Small intestine (tissue), 7 donors: ENCODE data around the gene MROH9. TPM values are rescaled to one million over a fixed set of nuclear protein-coding genes. Genes with fewer than 3 reads are reported as not detected.

Experiments
- DNase-seq, 2 donors: peaks; one replicate each; pipeline versions ENCODE4 v3.0.0 to v3.0.0-alpha.2; 2013
- FAIRE-seq: peaks from 2 replicates; lab custom pipeline; 2012; peaks lifted over from hg19 to GRCh38; lab: Jason Lieb, UNC
- H3K27ac ChIP-seq, 3 donors: one replicate each; pipeline ENCODE4 v1.5.1; 2013; ENCODE audit warnings: low read length in 2 of 3, mild to moderate bottlenecking in 2 of 3, control low read depth in 1 of 3, inconsistent platforms in 1 of 3, low read depth in 1 of 3, moderate library complexity in 1 of 3
- H3K27me3 ChIP-seq, 3 donors: one replicate each; pipeline ENCODE4 v1.6.1; 2013; ENCODE audit warnings: low read length in 3 of 3, inconsistent platforms in 1 of 3; ENCODE audit not compliant: control insufficient read depth in 3 of 3, insufficient read depth in 3 of 3
- H3K36me3 ChIP-seq, 3 donors: one replicate each; pipeline ENCODE4 v1.6.1; 2013; ENCODE audit warnings: low read length in 3 of 3, inconsistent platforms in 1 of 3, low read depth in 1 of 3, mild to moderate bottlenecking in 1 of 3, moderate library complexity in 1 of 3; ENCODE audit not compliant: control insufficient read depth in 3 of 3, insufficient read depth in 2 of 3
- H3K4me1 ChIP-seq, 3 donors: one replicate each; pipeline ENCODE4 v1.6.1; 2013; ENCODE audit warnings: low read length in 2 of 3, inconsistent platforms in 1 of 3, low read depth in 1 of 3, mild to moderate bottlenecking in 1 of 3, moderate library complexity in 1 of 3; ENCODE audit not compliant: control insufficient read depth in 3 of 3, insufficient read depth in 2 of 3
- H3K4me3 ChIP-seq, 3 donors: one replicate each; pipeline ENCODE4 v1.5.1; 2013; ENCODE audit warnings: low read length in 3 of 3, control low read depth in 1 of 3, inconsistent platforms in 1 of 3, low read depth in 1 of 3, mild to moderate bottlenecking in 1 of 3, moderate library complexity in 1 of 3
- H3K9me3 ChIP-seq, 2 donors: one replicate each; pipeline ENCODE4 v1.6.1; 2013; ENCODE audit warnings: low read depth in 1 of 2, low read length in 1 of 2; ENCODE audit not compliant: control insufficient read depth in 2 of 2, insufficient read depth in 1 of 2
- WGBS, 3 donors: extraction: QIAGEN DNeasy Blood & Tissue Kit; methylation state at CpG; one replicate each; pipeline ENCODE4 v1.1.7; 2013; 5-methylcytosine and 5-hydroxymethylcytosine counted together
- polyA plus RNA-seq, 4 donors: library from polyadenylated mRNA; stranded (reverse) in 3 of 4; unstranded in 1 of 4; fragments of 200-250 nt in 3 of 4; fragments of 120-200 nt in 1 of 4; gene quantifications; one replicate each; pipeline versions ENCODE4 v1.2.1 to v1.2.3, GENCODE V29; 2013
- donor health status: healthy with polysubstance abuse.
- donor health status: control.
- donor health status: control.
- donor health status: Bipolar disorder and iron deficiency.
- donor health status: healthy.

MROH9 gene
- polyA plus RNA-seq, 4 donors, result 0.01 TPM; not detected in 3

DNA sequence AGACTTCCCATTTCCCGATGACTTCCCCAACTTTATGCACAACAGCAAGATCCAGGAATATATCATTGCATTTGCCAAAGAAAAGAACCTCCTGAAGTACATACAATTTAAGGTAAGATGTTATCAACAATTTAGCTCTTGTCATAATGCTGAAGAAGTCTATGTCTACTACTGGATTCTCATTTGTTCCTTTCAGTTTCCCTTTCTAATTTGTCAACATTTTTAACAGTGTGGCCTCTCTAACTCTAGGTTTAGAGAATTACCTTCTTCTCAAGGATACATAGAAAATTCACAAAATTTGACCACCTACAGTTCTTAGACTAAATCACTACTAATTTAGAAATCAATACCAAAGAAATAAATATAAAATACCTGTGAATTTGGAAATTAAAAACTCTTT, 168.5 kb downstream of the MROH9 start:
- Histone ChIP-seq H3K27me3 (no peaks in the 10 kb centered on the region), H3K36me3 (no peaks in the 10 kb centered on the region), H3K27ac (no peak overlapping the region), H3K4me1 (no peaks in the 10 kb centered on the region), H3K4me3 (no peak overlapping the region), H3K9me3 (no peaks in the 10 kb centered on the region)
- FAIRE-seq, result no peak
- WGBS, 3 donors, result 96% methylated on average over 1 of the region's 1 CpG
- no peak for DNase-seq

DNA sequence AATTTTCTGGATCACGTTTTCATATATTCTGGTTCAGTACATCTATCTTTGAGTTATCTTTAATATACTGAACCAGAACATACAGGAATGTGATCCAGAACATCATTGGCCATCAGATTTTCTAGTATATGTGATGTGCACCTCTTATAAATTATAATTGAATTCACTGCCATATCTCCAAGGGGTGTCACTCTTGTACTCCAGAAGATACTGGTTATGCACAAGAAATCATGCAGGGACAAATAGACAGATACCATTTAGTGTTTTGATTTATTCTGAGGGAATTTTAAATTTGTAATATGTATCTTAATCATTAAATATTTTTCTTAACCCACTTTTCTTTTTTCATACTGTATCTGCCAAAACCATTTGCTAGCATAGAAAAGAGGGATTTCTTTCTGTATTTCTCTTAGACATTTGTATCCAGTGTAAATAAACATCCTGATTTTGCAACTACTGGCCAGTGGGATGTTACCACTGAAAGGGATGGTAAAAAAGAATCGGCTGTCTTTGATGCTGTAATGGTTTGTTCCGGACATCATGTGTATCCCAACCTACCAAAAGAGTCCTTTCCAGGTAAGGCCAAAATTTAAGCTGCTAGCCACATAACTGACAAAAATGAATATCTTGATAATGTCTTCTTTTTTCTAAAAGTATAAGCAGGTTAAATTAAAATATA, 172.1 kb downstream of the MROH9 start:
- Histone ChIP-seq H3K4me1 (no peaks in the 10 kb centered on the region), H3K36me3 (no peaks in the 10 kb centered on the region), H3K4me3 (no peak overlapping the region), H3K9me3 (no peaks in the 10 kb centered on the region), H3K27ac (no peak overlapping the region), H3K27me3 (no peaks in the 10 kb centered on the region)
- no peak for DNase-seq
- WGBS, 3 donors, result 57 to 83% (median 60%) methylated on average over 3 of the region's 3 CpGs
- FAIRE-seq, result no peak

DNA sequence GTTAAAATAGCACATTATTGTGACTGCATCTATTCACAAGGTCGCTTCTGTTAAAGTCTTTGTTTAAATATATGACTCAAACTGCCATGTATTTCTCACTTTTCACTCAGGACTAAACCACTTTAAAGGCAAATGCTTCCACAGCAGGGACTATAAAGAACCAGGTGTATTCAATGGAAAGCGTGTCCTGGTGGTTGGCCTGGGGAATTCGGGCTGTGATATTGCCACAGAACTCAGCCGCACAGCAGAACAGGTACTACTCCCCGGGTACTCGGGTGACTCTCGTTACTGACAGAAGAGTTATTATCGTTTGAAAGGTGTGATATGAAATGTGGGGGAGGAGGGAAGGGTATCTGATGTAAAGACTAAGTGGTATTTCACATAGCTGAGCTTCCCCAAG, 172.6 kb downstream of the MROH9 start:
- H3K36me3 ChIP-seq, result no peaks in the 10 kb centered on the region
- FAIRE-seq (no peak), DNase-seq (no peak)
- H3K4me1 ChIP-seq, result no peaks in the 10 kb centered on the region
- H3K4me3 ChIP-seq, result no peak overlapping the region
- no peaks in the 10 kb centered on the region for H3K27me3 ChIP-seq
- H3K27ac ChIP-seq, result no peak overlapping the region
- H3K9me3 ChIP-seq, result no peaks in the 10 kb centered on the region
- 84 to 91% (median 87%) methylated on average over 8 of the region's 8 CpGs for WGBS, 3 donors

DNA sequence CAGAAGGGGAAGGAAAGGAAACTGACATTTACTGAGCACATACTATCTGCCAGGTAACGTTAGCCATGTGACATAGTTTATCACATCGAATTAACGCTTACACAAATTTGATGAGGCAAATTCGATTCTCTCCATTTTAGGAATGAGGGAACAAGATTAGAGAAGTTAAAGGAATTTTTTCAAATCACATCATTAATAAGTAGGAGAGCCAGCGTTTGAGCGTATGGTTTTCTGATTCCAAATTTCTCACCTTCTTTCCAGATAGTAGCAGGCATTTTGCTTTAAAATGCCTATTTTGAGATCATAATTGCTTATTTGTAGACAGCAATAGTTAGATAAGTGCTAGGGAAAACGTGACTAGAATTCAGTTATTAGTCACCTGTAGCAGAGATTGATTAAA, 174.6 kb downstream of the MROH9 start:
- WGBS, 3 donors, result 80 to 89% (median 84%) methylated on average over 7 of the region's 7 CpGs
- H3K27me3 ChIP-seq, result no peaks in the 10 kb centered on the region
- FAIRE-seq (no peak), DNase-seq (no peak)
- H3K27ac ChIP-seq, result no peak overlapping the region
- H3K9me3 ChIP-seq, result no peaks in the 10 kb centered on the region
- H3K4me1 ChIP-seq, result no peaks in the 10 kb centered on the region
- H3K4me3 ChIP-seq, result no peak overlapping the region
- H3K36me3 ChIP-seq, result no peaks in the 10 kb centered on the region

DNA sequence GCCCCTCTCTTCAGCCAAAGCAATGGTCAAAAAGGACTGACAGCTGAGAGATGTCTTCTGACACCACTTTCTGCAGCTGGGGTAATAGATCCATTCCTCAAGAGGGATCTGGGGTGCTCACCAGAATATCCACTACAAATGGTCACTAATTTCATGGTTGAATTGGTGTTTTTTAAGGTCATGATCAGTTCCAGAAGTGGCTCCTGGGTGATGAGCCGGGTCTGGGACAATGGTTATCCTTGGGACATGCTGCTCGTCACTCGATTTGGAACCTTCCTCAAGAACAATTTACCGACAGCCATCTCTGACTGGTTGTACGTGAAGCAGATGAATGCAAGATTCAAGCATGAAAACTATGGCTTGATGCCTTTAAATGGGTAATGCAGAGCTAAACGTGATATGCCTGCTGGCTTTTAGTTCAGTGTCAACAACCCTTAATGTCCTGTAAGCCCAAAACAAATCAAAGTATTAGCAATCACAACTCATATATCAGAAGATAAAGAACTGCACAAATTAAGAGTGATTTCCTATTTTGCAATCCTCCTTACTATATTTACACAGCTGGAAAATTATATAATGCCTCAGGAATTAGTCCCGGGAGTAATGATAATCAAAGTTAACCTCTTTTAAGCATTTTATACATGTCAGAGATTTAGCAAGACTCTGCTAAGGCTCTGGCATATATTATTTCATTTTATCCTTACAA, 175.4 kb downstream of the MROH9 start:
- no peaks in the 10 kb centered on the region for H3K36me3 ChIP-seq
- H3K27ac ChIP-seq, result no peak overlapping the region
- FAIRE-seq (no peak), DNase-seq (no peak)
- no peaks in the 10 kb centered on the region for H3K27me3 ChIP-seq
- WGBS, 3 donors, result 60 to 61% (median 60%) methylated on average over 7 of the region's 7 CpGs
- no peaks in the 10 kb centered on the region for H3K9me3 ChIP-seq
- no peaks in the 10 kb centered on the region for H3K4me1 ChIP-seq
- H3K4me3 ChIP-seq, result no peak overlapping the region

DNA sequence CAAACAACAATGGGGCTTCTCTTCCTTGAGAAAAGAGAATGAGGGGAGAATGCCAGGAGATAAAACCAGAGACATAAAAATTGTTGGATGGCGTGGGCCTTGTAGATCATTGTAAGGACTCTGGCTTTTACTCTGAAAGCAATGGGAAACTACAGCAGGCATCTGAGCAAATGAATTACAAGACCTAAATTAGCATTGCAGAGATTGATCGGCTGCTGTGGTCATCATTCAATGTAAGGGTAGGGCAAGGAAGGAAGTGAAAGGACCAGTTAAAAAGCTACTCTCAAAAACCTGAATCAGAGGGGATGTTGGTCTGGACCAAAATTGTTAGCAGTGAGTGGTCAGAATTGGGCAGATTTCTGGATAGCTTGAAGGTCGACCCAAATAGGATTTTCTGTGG, 176.8 kb downstream of the MROH9 start:
- 85 to 90% (median 88%) methylated on average over 3 of the region's 3 CpGs for WGBS, 3 donors
- DNase-seq (no peak), FAIRE-seq (no peak)
- H3K4me3 ChIP-seq, result no peak overlapping the region
- H3K27ac ChIP-seq, result no peak overlapping the region
- no peaks in the 10 kb centered on the region for H3K9me3 ChIP-seq
- no peaks in the 10 kb centered on the region for H3K36me3 ChIP-seq
- no peaks in the 10 kb centered on the region for H3K4me1 ChIP-seq
- no peaks in the 10 kb centered on the region for H3K27me3 ChIP-seq

DNA sequence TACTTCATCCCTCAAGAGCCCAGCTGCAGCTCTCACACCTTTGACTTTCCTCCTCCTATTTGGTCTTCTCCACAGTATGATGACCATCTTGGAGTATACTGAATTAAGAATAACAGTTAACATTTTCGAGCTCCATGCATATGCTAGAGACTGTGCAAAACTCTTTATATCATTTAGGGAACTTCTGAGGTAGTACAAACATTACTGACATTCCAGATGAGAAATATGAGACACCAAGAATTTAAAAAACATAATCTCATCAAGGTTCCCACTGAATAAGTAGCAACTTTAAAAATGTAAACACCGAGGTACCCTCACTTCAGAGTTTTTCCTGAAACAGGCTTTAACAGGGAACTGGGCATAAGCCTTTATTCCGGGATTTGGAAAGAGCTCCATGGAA, 178.0 kb downstream of the MROH9 start:
- DNase-seq (no peak), FAIRE-seq (no peak)
- no peaks in the 10 kb centered on the region for H3K27me3 ChIP-seq
- H3K4me1 ChIP-seq, result no peaks in the 10 kb centered on the region
- WGBS, 3 donors, result 69 to 78% (median 70%) methylated on average over 3 of the region's 3 CpGs
- no peaks in the 10 kb centered on the region for H3K36me3 ChIP-seq
- H3K9me3 ChIP-seq, result no peaks in the 10 kb centered on the region
- H3K27ac ChIP-seq, result no peak overlapping the region
- no peak overlapping the region for H3K4me3 ChIP-seq
